Gastroesophageal sphincter (tissue), 3 donors: ENCODE results near the gene ANKRD13C.

Source experiments
- POLR2AphosphoS5 ChIP-seq: sonication (generic); formaldehyde crosslinking; IDR thresholded peaks from one replicate; pipeline ENCODE4 v1.6.1; 2017; ENCODE audit warnings: antibody characterized with exemption
- TF ChIP-seq, protein P1 (sequence below), 4 experiments: fragments of 200-600 bp in 2 of 4; fragments of 450-650 bp in 2 of 4; sonication (generic) in 1 of 4; IDR thresholded peaks; one replicate each; pipeline ENCODE4 v1.5.1; 2017 to 2019; ENCODE audit warnings: antibody characterized with exemption in 4 of 4, mild to moderate bottlenecking in 2 of 4, moderate library complexity in 2 of 4

DNA sequence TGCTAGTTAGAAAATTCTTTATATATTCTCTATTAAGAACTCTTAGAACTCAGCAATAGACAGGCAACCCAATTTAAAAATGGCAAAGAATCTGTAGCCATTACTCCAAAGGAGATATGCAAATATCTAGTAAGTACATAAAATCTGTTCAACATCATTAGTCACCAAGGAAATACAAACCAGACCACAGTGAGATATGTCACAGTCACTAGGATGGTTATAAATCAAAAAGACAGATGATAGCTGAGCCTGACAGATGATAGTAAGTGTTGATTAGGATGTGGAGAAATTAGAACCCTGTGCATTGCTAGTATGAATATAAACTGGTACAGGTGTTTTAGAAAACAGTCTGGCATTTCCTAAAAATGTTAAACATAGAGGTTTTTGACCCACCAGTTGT is 106.8 kb downstream of the ANKRD13C start:
- TF ChIP-seq, protein P1, sequence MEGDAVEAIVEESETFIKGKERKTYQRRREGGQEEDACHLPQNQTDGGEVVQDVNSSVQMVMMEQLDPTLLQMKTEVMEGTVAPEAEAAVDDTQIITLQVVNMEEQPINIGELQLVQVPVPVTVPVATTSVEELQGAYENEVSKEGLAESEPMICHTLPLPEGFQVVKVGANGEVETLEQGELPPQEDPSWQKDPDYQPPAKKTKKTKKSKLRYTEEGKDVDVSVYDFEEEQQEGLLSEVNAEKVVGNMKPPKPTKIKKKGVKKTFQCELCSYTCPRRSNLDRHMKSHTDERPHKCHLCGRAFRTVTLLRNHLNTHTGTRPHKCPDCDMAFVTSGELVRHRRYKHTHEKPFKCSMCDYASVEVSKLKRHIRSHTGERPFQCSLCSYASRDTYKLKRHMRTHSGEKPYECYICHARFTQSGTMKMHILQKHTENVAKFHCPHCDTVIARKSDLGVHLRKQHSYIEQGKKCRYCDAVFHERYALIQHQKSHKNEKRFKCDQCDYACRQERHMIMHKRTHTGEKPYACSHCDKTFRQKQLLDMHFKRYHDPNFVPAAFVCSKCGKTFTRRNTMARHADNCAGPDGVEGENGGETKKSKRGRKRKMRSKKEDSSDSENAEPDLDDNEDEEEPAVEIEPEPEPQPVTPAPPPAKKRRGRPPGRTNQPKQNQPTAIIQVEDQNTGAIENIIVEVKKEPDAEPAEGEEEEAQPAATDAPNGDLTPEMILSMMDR (IDR thresholded peaks at IDR 0.05), result no peak
- no peak for TF ChIP-seq POLR2AphosphoS5
